Left ventricle myocardium inferior (tissue), 1 donor: Measurements from ENCODE around the gene SLC6A5. TPM values are rescaled to one million over a fixed set of nuclear protein-coding genes. Genes with fewer than 3 reads are reported as not detected.

ENCODE experiments used
- DNase-seq: peaks from one replicate; pipeline ENCODE4 v3.0.0-alpha.2; 2020
- H3K27ac ChIP-seq: fragments of 200-600 bp; replicated peaks from 2 replicates; pipeline ENCODE4 v1.8.0; 2021
- H3K27me3 ChIP-seq: fragments of 200-600 bp; 2 replicates; pipeline ENCODE4 v1.8.0; 2021; ENCODE audit warnings: low read depth
- H3K36me3 ChIP-seq: fragments of 200-600 bp; 2 replicates; pipeline ENCODE4 v1.8.0; 2021
- H3K4me1 ChIP-seq: fragments of 200-600 bp; 2 replicates; pipeline ENCODE4 v1.8.0; 2021
- H3K4me3 ChIP-seq: fragments of 200-600 bp; 2 replicates; pipeline ENCODE4 v1.8.0; 2021; ENCODE audit warnings: mild to moderate bottlenecking, moderate library complexity
- H3K9me3 ChIP-seq: fragments of 200-600 bp; replicated peaks from 2 replicates; pipeline ENCODE4 v1.8.0; 2021
- intact Hi-C: fragments of 100-400 bp; cut with micrococcal nuclease; formaldehyde crosslinking; loops from one replicate; pipeline ENCODE4 v1.11.0; 2022
- total RNA-seq: library from RNA; stranded (reverse); fragmentation: NEBNext Ultra II Directional; extraction: Animal tissue kit (Norgen Biotek cat#: 25700); gene quantifications from one replicate; pipeline ENCODE4 v1.2.1, GENCODE V29; 2021
- TF ChIP-seq, protein P1 (sequence below): fragments of 200-600 bp; IDR thresholded peaks from 2 replicates; pipeline ENCODE4 v1.8.0; 2021; ENCODE audit warnings: antibody characterized with exemption, mild to moderate bottlenecking, borderline replicate concordance
- donor health status: DM: no; HTN: yes; CAD: no; lungs with severe emphysema.

SLC6A5 gene
- total RNA-seq, 1 donor from 2014 or later, result not detected

DNA sequence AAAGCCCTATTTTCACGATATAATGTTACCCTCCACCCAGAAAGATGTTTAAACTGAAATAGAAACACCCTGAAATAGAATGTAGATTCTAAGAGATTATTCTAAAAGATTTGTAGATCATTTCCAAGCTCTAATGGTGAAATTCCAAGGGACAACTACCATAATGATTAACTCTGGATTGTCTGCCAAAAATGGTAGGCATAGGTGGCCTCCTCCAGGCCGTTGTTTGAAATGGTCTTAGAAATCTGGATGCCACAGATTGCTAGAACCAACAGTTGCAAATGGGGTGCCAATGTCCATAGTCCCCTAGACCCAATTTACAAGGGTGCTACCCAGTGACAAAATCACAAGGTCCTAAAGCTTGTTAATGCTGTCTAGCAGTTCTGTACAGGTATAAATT, 6.7 kb upstream of the SLC6A5 start:
- H3K27ac ChIP-seq, result no peak overlapping the region
- peaks cover 14% of the 10 kb centered on the region for H3K4me1 ChIP-seq
- TF ChIP-seq, protein P1, sequence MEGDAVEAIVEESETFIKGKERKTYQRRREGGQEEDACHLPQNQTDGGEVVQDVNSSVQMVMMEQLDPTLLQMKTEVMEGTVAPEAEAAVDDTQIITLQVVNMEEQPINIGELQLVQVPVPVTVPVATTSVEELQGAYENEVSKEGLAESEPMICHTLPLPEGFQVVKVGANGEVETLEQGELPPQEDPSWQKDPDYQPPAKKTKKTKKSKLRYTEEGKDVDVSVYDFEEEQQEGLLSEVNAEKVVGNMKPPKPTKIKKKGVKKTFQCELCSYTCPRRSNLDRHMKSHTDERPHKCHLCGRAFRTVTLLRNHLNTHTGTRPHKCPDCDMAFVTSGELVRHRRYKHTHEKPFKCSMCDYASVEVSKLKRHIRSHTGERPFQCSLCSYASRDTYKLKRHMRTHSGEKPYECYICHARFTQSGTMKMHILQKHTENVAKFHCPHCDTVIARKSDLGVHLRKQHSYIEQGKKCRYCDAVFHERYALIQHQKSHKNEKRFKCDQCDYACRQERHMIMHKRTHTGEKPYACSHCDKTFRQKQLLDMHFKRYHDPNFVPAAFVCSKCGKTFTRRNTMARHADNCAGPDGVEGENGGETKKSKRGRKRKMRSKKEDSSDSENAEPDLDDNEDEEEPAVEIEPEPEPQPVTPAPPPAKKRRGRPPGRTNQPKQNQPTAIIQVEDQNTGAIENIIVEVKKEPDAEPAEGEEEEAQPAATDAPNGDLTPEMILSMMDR, result no peak
- intact Hi-C loops, result no loop called here
- no peak for DNase-seq
- no peaks in the 10 kb centered on the region for H3K9me3 ChIP-seq
- peaks cover 91% of the 10 kb centered on the region for H3K27me3 ChIP-seq
- H3K4me3 ChIP-seq, result no peak overlapping the region
- H3K36me3 ChIP-seq, result no peaks in the 10 kb centered on the region

DNA sequence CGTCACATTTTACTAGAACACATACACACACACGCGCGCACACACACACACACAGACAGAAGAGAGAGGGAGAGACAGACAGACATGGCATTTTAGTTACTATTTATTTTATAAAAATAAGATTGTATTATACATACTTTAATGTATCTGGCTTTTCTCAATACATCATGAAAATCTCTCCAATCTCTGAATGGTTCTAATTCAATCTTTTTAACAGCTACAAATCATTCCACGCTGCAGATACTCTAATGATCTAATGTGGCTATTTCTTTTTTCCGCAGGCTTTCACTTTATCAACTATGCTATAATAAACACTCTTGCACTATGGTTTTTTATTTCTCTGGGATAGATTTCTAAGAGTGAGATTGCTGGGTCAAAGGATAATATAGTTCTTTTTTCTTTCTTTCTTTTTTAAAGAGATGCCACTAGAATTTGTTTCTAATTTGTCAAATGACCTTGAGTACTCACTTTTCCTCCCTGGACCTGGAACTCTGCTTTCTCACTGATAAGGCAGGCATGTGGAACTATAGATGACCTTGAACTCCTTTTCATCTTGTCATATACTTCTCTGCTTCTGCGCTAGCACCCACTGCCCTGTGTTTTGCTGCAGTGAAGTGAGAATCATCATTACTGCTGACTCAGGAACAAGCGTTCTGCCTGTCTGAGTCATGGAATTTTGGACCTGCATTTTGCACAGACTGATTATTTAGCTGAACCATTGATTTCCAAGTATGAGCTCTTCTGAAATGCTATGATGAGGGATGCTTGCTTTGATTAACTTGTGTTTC, 4.9 kb upstream of the SLC6A5 start:
- H3K4me1 ChIP-seq, result peaks cover 14% of the 10 kb centered on the region
- H3K4me3 ChIP-seq, result no peak overlapping the region
- no peaks in the 10 kb centered on the region for H3K9me3 ChIP-seq
- DNase-seq, result no peak
- intact Hi-C loops, result no loop called here
- peaks cover 91% of the 10 kb centered on the region for H3K27me3 ChIP-seq
- no peak overlapping the region for H3K27ac ChIP-seq
- H3K36me3 ChIP-seq, result no peaks in the 10 kb centered on the region
- TF ChIP-seq, protein P1, result no peak

DNA sequence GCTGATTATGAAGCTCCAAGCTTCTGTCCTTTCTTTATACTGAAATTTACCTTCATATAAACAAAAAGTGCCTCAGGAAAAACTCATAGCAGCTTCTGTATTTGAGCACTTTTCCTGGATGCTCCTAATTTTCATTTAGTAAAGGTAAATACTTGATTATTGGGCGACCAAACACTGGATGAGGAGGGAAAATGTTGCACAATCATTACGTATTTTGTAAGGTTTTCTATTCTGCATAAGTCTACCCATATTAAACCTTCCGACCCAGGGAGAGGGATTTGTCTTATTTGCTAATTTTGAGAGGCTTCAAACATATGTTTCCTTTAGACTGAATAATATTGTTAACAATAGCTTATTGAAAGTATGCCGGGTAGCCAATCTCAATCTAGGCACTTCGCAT, 4.3 kb upstream of the SLC6A5 start:
- peaks cover 14% of the 10 kb centered on the region for H3K4me1 ChIP-seq
- no peak for DNase-seq
- no peak overlapping the region for H3K27ac ChIP-seq
- H3K4me3 ChIP-seq, result no peak overlapping the region
- TF ChIP-seq, protein P1, result no peak
- no peaks in the 10 kb centered on the region for H3K36me3 ChIP-seq
- intact Hi-C loops, result no loop called here
- no peaks in the 10 kb centered on the region for H3K9me3 ChIP-seq
- peaks cover 91% of the 10 kb centered on the region for H3K27me3 ChIP-seq

DNA sequence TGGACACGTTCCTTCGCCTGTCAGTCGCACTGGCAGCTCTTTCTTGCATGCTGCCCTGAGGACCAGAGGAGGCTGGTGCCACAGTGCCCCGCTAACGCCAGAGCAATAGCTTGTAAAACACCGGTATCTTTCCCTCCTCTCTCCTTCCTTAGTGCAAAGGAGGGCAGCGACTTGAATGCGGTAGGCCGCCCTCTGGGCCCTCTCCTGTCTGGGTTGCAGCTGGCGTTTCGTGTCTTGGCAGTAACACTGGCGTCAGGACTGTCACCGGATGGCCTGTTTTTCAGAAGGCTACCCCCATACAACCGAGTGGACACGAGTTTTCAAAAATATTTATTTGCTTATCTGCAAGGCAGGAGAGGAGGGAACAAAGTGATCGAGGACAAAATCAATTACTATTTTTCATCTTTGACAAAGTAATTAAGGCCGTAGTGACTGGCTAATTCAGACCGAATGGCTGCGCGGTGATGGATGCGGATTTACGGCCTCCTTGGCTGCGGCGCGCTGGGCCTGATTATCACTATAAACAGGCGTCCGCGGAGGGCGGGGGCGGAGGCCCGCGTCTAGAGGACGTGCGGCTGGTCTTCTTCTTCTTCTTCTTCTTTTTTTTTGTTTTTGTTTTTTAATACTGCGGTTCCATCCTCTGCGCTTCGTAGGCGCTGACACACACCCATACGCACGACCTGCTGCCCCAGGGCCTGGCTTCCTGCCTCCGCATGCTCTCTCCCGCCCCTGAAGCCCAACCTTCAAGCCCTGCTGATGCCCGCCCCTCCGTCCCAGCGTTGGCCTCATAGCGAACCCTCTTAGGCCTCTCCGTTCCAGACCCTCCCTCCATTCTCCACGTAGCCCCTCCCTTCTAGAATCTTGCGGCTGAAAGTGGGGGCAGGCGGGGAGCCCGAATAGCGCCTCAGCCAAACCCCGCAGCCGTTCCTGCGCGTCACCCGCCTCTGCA, 2.9 kb upstream of the SLC6A5 start:
- TF ChIP-seq, protein P1, result no peak

DNA sequence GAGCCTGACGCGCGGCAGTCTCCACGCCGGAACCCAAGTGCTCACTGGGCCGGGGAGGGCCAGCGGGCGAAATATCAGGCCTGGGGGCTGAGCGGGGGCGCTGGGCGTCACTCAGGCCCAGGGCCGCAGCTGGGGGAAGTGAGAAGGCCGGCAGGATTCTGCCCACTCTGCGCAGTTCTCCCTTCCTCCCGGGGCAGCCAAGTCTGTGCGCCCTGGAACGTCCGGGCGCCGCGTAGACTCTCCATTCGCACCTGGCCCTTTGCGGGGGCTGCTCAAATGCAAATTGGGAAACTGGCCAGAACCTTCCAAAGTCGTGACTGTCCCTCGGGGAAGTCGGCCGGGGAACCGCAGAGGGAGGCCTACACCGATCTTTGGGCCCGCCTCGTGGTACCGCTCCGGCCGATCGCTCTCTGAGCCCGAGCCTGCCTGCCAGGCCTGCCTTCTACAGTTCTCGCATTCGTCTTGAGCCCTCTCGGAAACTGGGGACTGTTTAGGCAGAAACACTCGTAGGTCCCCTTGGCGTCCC, 2.2 kb upstream of the SLC6A5 start:
- no peak for DNase-seq
- Histone ChIP-seq H3K27me3 (peaks cover 99% of the 10 kb centered on the region), H3K36me3 (no peaks in the 10 kb centered on the region), H3K4me1 (peaks cover 14% of the 10 kb centered on the region), H3K9me3 (no peaks in the 10 kb centered on the region), H3K27ac (no peak overlapping the region), H3K4me3 (peak overlapping the region; percentile 42)
- TF ChIP-seq, protein P1, result no peak
- intact Hi-C loops, result no loop called here

More for the DNA sequence above, 2.9 kb upstream of the SLC6A5 start:
- Histone ChIP-seq H3K4me1 (peaks cover 14% of the 10 kb centered on the region), H3K9me3 (no peaks in the 10 kb centered on the region), H3K27me3 (peaks cover 95% of the 10 kb centered on the region), H3K27ac (no peak overlapping the region), H3K4me3 (peak overlapping the region; percentile 42), H3K36me3 (no peaks in the 10 kb centered on the region)
- no peak for DNase-seq
- intact Hi-C loops, result no loop called here
